ENCODE results near the gene CNN3.
A peak's percentile ranks its signal among the peaks of the same experiment; 100 is the strongest.

The CNN3 gene

GRCh38 chr1:94856868-94857267 lies 70.0 kb downstream of the CNN3 start:
- DNase-seq, result no peak
- TF ChIP-seq GATA1 (IDR thresholded peaks at IDR 0.05; ENCODE audit: low read depth, low read length) (no peak), POLR2A (IDR thresholded peaks at IDR 0.05; ENCODE audit: low read length) (no peak)

- no peak for TF ChIP-seq GATA1 (IDR thresholded peaks at IDR 0.05; ENCODE audit: low read depth, low read length)
- no peak for TF ChIP-seq POLR2A (IDR thresholded peaks at IDR 0.05; ENCODE audit: low read length)
- no peak for DNase-seq
Observed at GRCh38 chr1:94856004-94856403, 70.9 kb downstream of the CNN3 start.

GRCh38 chr1:94855307-94855700 lies 71.6 kb downstream of the CNN3 start:
- no peak for DNase-seq
- TF ChIP-seq GATA1 (IDR thresholded peaks at IDR 0.05; ENCODE audit: low read depth, low read length), result no peak

- peak; percentile 86 to 93 for DNase-seq
- TF ChIP-seq POLR2A (IDR thresholded peaks at IDR 0.05; ENCODE audit: low read length), result no peak
- no peak for TF ChIP-seq GATA1 (IDR thresholded peaks at IDR 0.05; ENCODE audit: low read depth, low read length)
Observed at GRCh38 chr1:94854458-94855306, 72.2 kb downstream of the CNN3 start.

GRCh38 chr1:94852788-94853187 lies 74.1 kb downstream of the CNN3 start:
- TF ChIP-seq GATA1 (IDR thresholded peaks at IDR 0.05; ENCODE audit: low read depth, low read length) (no peak), POLR2A (IDR thresholded peaks at IDR 0.05; ENCODE audit: low read length) (no peak)
- no peak for DNase-seq

- DNase-seq, result no peak
- TF ChIP-seq POLR2A (IDR thresholded peaks at IDR 0.05; ENCODE audit: low read length) (no peak), GATA1 (IDR thresholded peaks at IDR 0.05; ENCODE audit: low read depth, low read length) (no peak)
Observed at GRCh38 chr1:94851571-94851970, 75.3 kb downstream of the CNN3 start.

Measured in erythroblast (primary cell).